HEK293 (cell line): ENCODE results near the gene ZKSCAN5.

Experiments
- CTCF ChIA-PET: fragments of 350-600 bp; formaldehyde crosslinking; extraction: SDS; loops from one replicate; lab custom pipeline; 2021; ENCODE audit warnings: antibody characterized with exemption; lab: Yijun Ruan, JAX
- POLR2A ChIA-PET: fragments of 300-600 bp; formaldehyde crosslinking; extraction: SDS; loops from one replicate; lab custom pipeline; 2020; ENCODE audit warnings: antibody characterized with exemption, inconsistent platforms; lab: Yijun Ruan, JAX
- H3K27ac ChIP-seq: fragments of 200-500 bp; sonication (Bioruptor generic); 2 replicates; pipeline ENCODE4 v1.5.1; 2014; ENCODE audit warnings: low read depth, low read length, control low read depth, inconsistent platforms; ENCODE audit errors: extremely low read depth
- H3K36me3 ChIP-seq, 2 experiments: fragments of 200-500 bp in 1 of 2; sonication (Bioruptor generic) in 1 of 2; 1 replicate in 1 of 2; 2 replicates in 1 of 2; pipeline ENCODE4 v1.5.1; 2014 to 2017; ENCODE audit warnings: inconsistent platforms in 2 of 2, low read length in 2 of 2; ENCODE audit not compliant: control insufficient read depth in 2 of 2, insufficient read depth in 1 of 2
- H3K4me1 ChIP-seq: fragments of 200-500 bp; sonication (Bioruptor generic); 2 replicates; pipeline ENCODE4 v1.5.1; 2014; ENCODE audit warnings: mild to moderate bottlenecking, low read length, inconsistent platforms; ENCODE audit not compliant: control insufficient read depth, insufficient read depth
- H3K4me3 ChIP-seq: 2 replicates; pipeline ENCODE4 v1.5.1; 2011; ENCODE audit warnings: low read depth, mild to moderate bottlenecking, control low read depth, low read length, moderate library complexity
- H3K9me3 ChIP-seq: fragments of 200-500 bp; sonication (Bioruptor generic); 2 replicates; pipeline ENCODE4 v1.5.1; 2014; ENCODE audit warnings: low read depth, low read length, inconsistent platforms; ENCODE audit not compliant: control insufficient read depth, insufficient read depth
- GLI4 ChIP-seq: fragments of 450-650 bp; formaldehyde crosslinking; IDR thresholded peaks from 2 replicates; pipeline ENCODE4 v1.5.1; 2016; ENCODE audit warnings: missing biosample characterization, missing genetic modification characterization
- KLF1 ChIP-seq: fragments of 450-650 bp; formaldehyde crosslinking; IDR thresholded peaks from 2 replicates; pipeline ENCODE4 v1.5.1; 2016; ENCODE audit warnings: missing biosample characterization, missing genetic modification characterization
- PATZ1 ChIP-seq: fragments of 450-650 bp; formaldehyde crosslinking; IDR thresholded peaks from 2 replicates; pipeline ENCODE4 v1.5.1; 2016; ENCODE audit warnings: missing biosample characterization, missing genetic modification characterization
- PRDM1 ChIP-seq: fragments of 450-650 bp; formaldehyde crosslinking; IDR thresholded peaks from 2 replicates; pipeline ENCODE4; 2016; ENCODE audit warnings: missing biosample characterization, missing genetic modification characterization
- PRDM2 ChIP-seq: fragments of 450-650 bp; formaldehyde crosslinking; IDR thresholded peaks from 2 replicates; pipeline ENCODE4 v1.5.1; 2016; ENCODE audit warnings: missing biosample characterization, missing genetic modification characterization, borderline replicate concordance
- PRDM6 ChIP-seq: fragments of 450-650 bp; formaldehyde crosslinking; IDR thresholded peaks from 2 replicates; pipeline ENCODE4 v1.5.1; 2017; ENCODE audit warnings: missing biosample characterization, missing genetic modification characterization
- SCRT2 ChIP-seq: fragments of 450-650 bp; formaldehyde crosslinking; IDR thresholded peaks from 2 replicates; pipeline ENCODE4 v1.5.1; 2016; ENCODE audit warnings: missing biosample characterization, missing genetic modification characterization
- ZBTB17 ChIP-seq: fragments of 450-650 bp; formaldehyde crosslinking; IDR thresholded peaks from 2 replicates; pipeline ENCODE4 v1.5.1; 2016; ENCODE audit warnings: missing biosample characterization, missing genetic modification characterization
- ZBTB20 ChIP-seq: fragments of 450-650 bp; formaldehyde crosslinking; IDR thresholded peaks from 2 replicates; pipeline ENCODE4 v1.5.1; 2016; ENCODE audit warnings: missing biosample characterization, missing genetic modification characterization
- ZBTB48 ChIP-seq: fragments of 450-650 bp; formaldehyde crosslinking; IDR thresholded peaks from 2 replicates; pipeline ENCODE4 v1.5.1; 2016; ENCODE audit warnings: missing biosample characterization, missing genetic modification characterization
- ZNF366 ChIP-seq: fragments of 450-650 bp; formaldehyde crosslinking; conservative IDR thresholded peaks from 2 replicates; pipeline ENCODE4 v1.5.1; 2016; ENCODE audit warnings: missing biosample characterization, missing genetic modification characterization
- ZNF391 ChIP-seq: fragments of 450-650 bp; formaldehyde crosslinking; IDR thresholded peaks from 2 replicates; pipeline ENCODE4 v1.5.1; 2016; ENCODE audit warnings: low read depth, missing biosample characterization, missing genetic modification characterization, borderline replicate concordance
- ZNF514 ChIP-seq: fragments of 450-650 bp; formaldehyde crosslinking; IDR thresholded peaks from 2 replicates; pipeline ENCODE4 v1.5.1; 2016; ENCODE audit warnings: missing biosample characterization, missing genetic modification characterization
- ZNF530 ChIP-seq: fragments of 450-650 bp; formaldehyde crosslinking; IDR thresholded peaks from 2 replicates; pipeline ENCODE4 v1.5.1; 2016; ENCODE audit warnings: low read depth, missing biosample characterization, missing genetic modification characterization
- ZNF670 ChIP-seq: fragments of 450-650 bp; formaldehyde crosslinking; IDR thresholded peaks from 2 replicates; pipeline ENCODE4 v1.5.1; 2016; ENCODE audit warnings: missing biosample characterization, missing genetic modification characterization, low read depth
- ZNF677 ChIP-seq: fragments of 450-650 bp; IDR thresholded peaks from 2 replicates; pipeline ENCODE4 v1.5.0; 2018; ENCODE audit warnings: missing biosample characterization, mild to moderate bottlenecking, missing genetic modification characterization, moderate library complexity
- ZNF830 ChIP-seq: fragments of 450-650 bp; IDR thresholded peaks from 2 replicates; pipeline ENCODE4 v1.5.0; 2018; ENCODE audit warnings: missing biosample characterization, missing genetic modification characterization, low read depth, mild to moderate bottlenecking, moderate library complexity

ZKSCAN5 gene

DNA sequence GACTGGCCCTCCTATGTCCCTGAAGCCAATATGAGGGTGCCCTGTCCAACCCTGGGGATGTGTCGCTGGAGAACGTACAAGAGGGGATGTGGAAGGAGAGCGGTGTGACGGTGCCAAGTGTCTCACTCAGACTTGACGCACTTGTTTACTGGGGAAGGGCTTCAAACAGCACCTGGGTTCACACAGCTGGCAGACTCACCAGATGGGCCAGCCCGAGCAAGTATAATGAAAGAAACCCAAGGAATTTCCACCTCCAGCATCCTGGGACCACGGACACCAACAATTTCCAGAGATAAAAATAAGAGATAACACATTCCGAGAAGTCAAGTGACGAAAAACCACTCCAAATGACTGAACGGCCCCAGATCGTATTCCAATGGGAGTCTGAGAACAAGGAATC lies 43.8 kb upstream of the ZKSCAN5 start (continued):
- no peak for TF ChIP-seq PRDM2 (tag by site-specific recombination)

DNA sequence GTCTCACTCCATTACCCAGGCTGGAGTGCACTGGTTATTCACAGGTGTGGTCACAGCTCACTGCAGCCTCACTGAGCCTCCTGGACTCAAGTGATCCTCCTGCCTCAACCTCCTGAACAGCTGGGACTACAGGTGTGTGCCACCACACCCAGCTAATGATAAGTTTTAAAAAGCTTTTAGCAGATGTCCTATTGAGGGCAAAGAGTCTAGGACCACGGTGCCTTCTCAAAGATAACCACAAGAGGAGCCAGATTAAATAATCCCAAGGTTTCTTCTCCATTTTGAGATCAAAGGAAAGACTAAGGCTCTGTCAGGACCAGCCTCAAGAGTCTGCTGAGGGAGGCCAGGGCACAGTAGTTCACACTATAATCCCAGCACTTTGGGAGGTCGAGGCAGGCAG lies 43.2 kb upstream of the ZKSCAN5 start:
- no peaks in the 10 kb centered on the region for H3K9me3 ChIP-seq
- no peak overlapping the region for H3K27ac ChIP-seq
- H3K4me3 ChIP-seq, result no peak overlapping the region
- no peak for TF ChIP-seq GLI4
- no peak for TF ChIP-seq PATZ1
- TF ChIP-seq PRDM1 (tag by site-specific recombination), result no peak
- no peak for TF ChIP-seq ZNF677 (tag by site-specific recombination)
- TF ChIP-seq KLF1, result no peak
- TF ChIP-seq ZNF530, result no peak
- TF ChIP-seq PRDM6, result no peak
- TF ChIP-seq ZNF514 (tag by site-specific recombination), result no peak
- TF ChIP-seq ZNF670 (tag by site-specific recombination), result no peak
- no peak for TF ChIP-seq ZBTB48 (tag by site-specific recombination)
- TF ChIP-seq ZNF391 (tag by site-specific recombination), result no peak
- TF ChIP-seq ZBTB17 (tag by site-specific recombination), result no peak
- no peak for TF ChIP-seq ZNF366
- TF ChIP-seq ZNF830 (tag by site-specific recombination), result no peak
- TF ChIP-seq ZBTB20 (tag by site-specific recombination), result no peak
- TF ChIP-seq SCRT2 (tag by site-specific recombination), result no peak
- TF ChIP-seq, all 188 proteins: peak for 0
- POLR2A ChIA-PET, result interaction anchor here (1.3 kb wide), 1 partner anchor 43 kb away, joined by 6 read pairs; the partner anchor contains the start of gene ZKSCAN5
- CTCF ChIA-PET, result no interaction called here
- Histone ChIP-seq H3K4me1 (no peaks in the 10 kb centered on the region), H3K36me3 (peaks cover 23 to 63% of the 10 kb centered on the region in 2 experiments)
